Heart right ventricle (tissue), 16 donors: ENCODE results near the gene C16orf86. TPM values are rescaled to one million over a fixed set of nuclear protein-coding genes. Genes with fewer than 3 reads are reported as not detected.

Experiments used
- ATAC-seq, 8 donors: fragments of 200-7000 bp; cut with Tn5 transposase; one replicate each; pipeline ENCODE4 v1.9.1; 2020; ENCODE audit warnings: mild to moderate bottlenecking in 8 of 8, moderate library complexity in 8 of 8, moderate number of reproducible peaks in 1 of 8
- DNase-seq, 2 donors: peaks; one replicate each; pipeline ENCODE4 v3.0.0-alpha.2; 2020
- H3K27ac ChIP-seq, 10 donors: fragments of 200-600 bp; sonication (generic) in 2 of 10; one replicate each; pipeline versions ENCODE4 v1.5.0 to v1.8.0; 2020 to 2022; ENCODE audit warnings: mild to moderate bottlenecking in 3 of 10
- H3K27me3 ChIP-seq, 7 donors: fragments of 200-600 bp; one replicate each; pipeline ENCODE4 v1.8.0; 2021 to 2022; ENCODE audit warnings: mild to moderate bottlenecking in 2 of 7
- H3K36me3 ChIP-seq, 9 donors: fragments of 200-600 bp; sonication (generic) in 1 of 9; one replicate each; pipeline versions ENCODE4 v1.5.0 to v1.8.0; 2020 to 2022; ENCODE audit warnings: mild to moderate bottlenecking in 2 of 9
- H3K4me1 ChIP-seq, 9 donors: fragments of 200-600 bp; sonication (generic) in 1 of 9; one replicate each; pipeline versions ENCODE4 v1.5.0 to v1.8.0; 2020 to 2022; ENCODE audit warnings: mild to moderate bottlenecking in 4 of 9
- H3K4me3 ChIP-seq, 10 donors: fragments of 200-600 bp; sonication (generic) in 2 of 10; one replicate each; pipeline versions ENCODE4 v1.5.0 to v1.8.0; 2020 to 2022; ENCODE audit warnings: mild to moderate bottlenecking in 7 of 10, moderate library complexity in 2 of 10
- H3K9me3 ChIP-seq, 11 donors: fragments of 200-600 bp in 10 of 11; sonication (generic) in 2 of 11; one replicate each; pipeline versions ENCODE4 v1.5.0 to v1.8.0; 2013 to 2022; ENCODE audit warnings: mild to moderate bottlenecking in 2 of 11, control low read depth in 1 of 11, moderate library complexity in 1 of 11
- CTCF ChIP-seq, 9 donors: fragments of 200-600 bp; sonication (generic) in 2 of 9; IDR thresholded peaks; one replicate each; pipeline versions ENCODE4 v1.5.0 to v1.8.0; 2021 to 2022; ENCODE audit warnings: antibody characterized with exemption in 9 of 9, mild to moderate bottlenecking in 5 of 9, moderate library complexity in 1 of 9
- WGBS, 2 donors: extraction: QIAGEN DNeasy Blood & Tissue Kit; methylation state at CpG; one replicate each; pipeline ENCODE4 v1.1.7; 2013; ENCODE audit warnings: inconsistent platforms in 1 of 2; 5-methylcytosine and 5-hydroxymethylcytosine counted together
- intact Hi-C, 10 donors: fragments of 100-400 bp; cut with DNase I; formaldehyde crosslinking; loops; one replicate each; pipeline versions ENCODE4 v1.11.1 to v1.14.2; 2022
- polyA plus RNA-seq, 2 donors: library from polyadenylated mRNA; stranded (reverse); fragments of 200-250 nt; gene quantifications; one replicate each; pipeline ENCODE4 v1.2.3, GENCODE V29; 2013
- total RNA-seq, 10 donors: library from RNA; stranded (reverse); fragmentation: NEBNext Ultra II Directional in 3 of 10; extraction: Animal tissue kit (Norgen Biotek cat#: 25700) in 3 of 10; gene quantifications; one replicate each; pipeline versions ENCODE4 v1.2.1 to v1.2.4, GENCODE V29; 2021 to 2023
- donor health status: Arrhythmogenic right ventricular cardiomyopathy.
- donor health status: ischemic (EF 13 %, LVEDD 7.1; RV severe dilation, severe dysfunction).
- donor health status: healthy with polysubstance abuse.
- donor health status: DM: no; HTN: yes; CAD: no.
- donor health status: DM: no; HTN: no; CAD: no.
- donor health status: ischemic (EF 25% LVEDD 6.9; RV normal size, moderate dysfunction).
- donor health status: ischemic (EF 25% LVEDD 5.7; RV mildly dilated, moderate dysfunction).
- donor health status: healthy.
- donor health status: DM: yes; HTN: yes; CAD: no.
- donor health status: Ischemic cardiomyopathy.
- donor health status: ischemic (EF 35%, LVEDD 5.7; RV mildly dilated, moderate dysfunction).
- donor health status: nonischemic (EF 11% LVEDD 7.7; RV severe dilation, severe dysfunction).
- donor health status: DM: yes; HTN: yes; CAD: no.
- donor health status: PGD.
- donor health status: ischemic (EF 29% LVEDD 5.4; RV normal size, mild dysfunction).
- donor health status: nonischemic (EF 23%, LVEDD 6.1; RV moderate dilation, normal function).

C16orf86 gene
- total and polyA plus RNA-seq, 12 donors, result 2.6 to 5.6 (median 3.9) TPM

- Histone ChIP-seq H3K4me1 (peaks cover 14 to 35% (median 27%) of the 10 kb centered on the region in 9 donors), H3K4me3 (no peak overlapping the region), H3K36me3 (peaks cover 0 to 17% (median 0%) of the 10 kb centered on the region in 9 donors), H3K27me3 (peaks cover 0 to 41% (median 31%) of the 10 kb centered on the region in 7 donors), H3K9me3 (no peaks in the 10 kb centered on the region), H3K27ac (no peak overlapping the region)
- 95% methylated on average over 16 of the region's 16 CpGs for WGBS, 2 donors
- intact Hi-C loops, result loop anchor here in 1 of 10 donors (10.0 kb wide), 1 partner anchor 92 kb away; the partner anchor contains the start of gene CTCF
- DNase-seq (no peak), ATAC-seq (no peak)
- TF ChIP-seq CTCF (IDR thresholded peaks at IDR 0.05), result no peak
These were observed 9.5 kb upstream of the C16orf86 start for GRCh38 chr16:67657017-67657608.

GRCh38 chr16:67657751-67658518 is 8.7 kb upstream of the C16orf86 start:
- no peak for TF ChIP-seq CTCF (IDR thresholded peaks at IDR 0.05)
- Histone ChIP-seq H3K4me3 (no peak overlapping the region), H3K9me3 (no peaks in the 10 kb centered on the region), H3K36me3 (peaks cover 0 to 24% (median 0%) of the 10 kb centered on the region in 9 donors), H3K27me3 (peaks cover 0 to 32% (median 26%) of the 10 kb centered on the region in 7 donors), H3K27ac (no peak overlapping the region), H3K4me1 (peaks cover 14 to 35% (median 27%) of the 10 kb centered on the region in 9 donors)
- 94 to 95% methylated on average over 18 of the region's 18 CpGs for WGBS, 2 donors
- intact Hi-C loops, result loop anchor here in 1 of 10 donors (10.0 kb wide), 1 partner anchor 93 kb away; the partner anchor contains the start of gene CTCF
- DNase-seq, result no peak
- no peak for ATAC-seq

- Histone ChIP-seq H3K27me3 (peaks cover 0 to 21% (median 14%) of the 10 kb centered on the region in 7 donors), H3K4me1 (peaks cover 11 to 25% (median 19%) of the 10 kb centered on the region in 9 donors), H3K27ac (peak overlapping the region in 4 of 10 donors; percentile 77 to 92 (median 89)), H3K9me3 (no peaks in the 10 kb centered on the region), H3K4me3 (peak overlapping the region; percentile 60 to 95 (median 82)), H3K36me3 (peaks cover 0 to 35% (median 0%) of the 10 kb centered on the region in 9 donors)
- 42 to 44% methylated on average over 17 to 21 of the region's 21 CpGs for WGBS, 2 donors
- no peak for TF ChIP-seq CTCF (IDR thresholded peaks at IDR 0.05)
- intact Hi-C loops, result loop anchor here in 1 of 10 donors (10.0 kb wide), 1 partner anchor 94 kb away; the partner anchor contains the start of gene CTCF
- no peak for DNase-seq
- no peak for ATAC-seq
These were observed 7.6 kb upstream of the C16orf86 start for GRCh38 chr16:67658849-67659674.
